GM12865 (cell line): ENCODE data around the gene SDHD.
"Not testable (repeated sequence)": the region's sequence is repeated elsewhere in the genome, so short reads cannot be mapped to it uniquely, and the experiment has no call there.

Experiments
- DNase-seq: peaks from one replicate; pipeline ENCODE4 v3.0.0; 2010; ENCODE audit warnings: low read depth
- H3K4me3 ChIP-seq: 2 replicates; pipeline ENCODE4 v1.5.1; 2011; ENCODE audit warnings: mild to moderate bottlenecking, low read depth, low read length, control low read depth
- CTCF ChIP-seq: IDR thresholded peaks from 2 replicates; pipeline ENCODE4 v1.5.1; 2011; ENCODE audit warnings: low read length, control low read depth, low read depth, inconsistent platforms; ENCODE audit not compliant: insufficient read depth; ENCODE audit errors: missing control alignments

The SDHD gene

GRCh38 chr11:112086422-112087191, at the start of gene SDHD, which contains the start of gene TIMM8B:
Gene SDHD, plus strand, starts transcription at chr11:112086873. Its CDS starts 35 bp downstream, at chr11:112086908.
Gene TIMM8B, minus strand, starts transcription at chr11:112086756. Its CDS starts 33 bp downstream, at chr11:112086723.
- TF ChIP-seq CTCF = peak; percentile 24
- DNase-seq = peak; percentile 98
- H3K4me3 ChIP-seq = peak within 1 kb of the TSS; percentile 86

- no peak for DNase-seq
- TF ChIP-seq CTCF = no peak
- H3K4me3 ChIP-seq = no peak overlapping the region
Measured at GRCh38 chr11:112037527-112037926, 49.1 kb upstream of the SDHD start.

- H3K4me3 ChIP-seq = no peak overlapping the region
- no peak for DNase-seq
- no peak for TF ChIP-seq CTCF
Measured at GRCh38 chr11:112042161-112042960, 44.3 kb upstream of the SDHD start.

GRCh38 chr11:112042961-112043304, 43.7 kb upstream of the SDHD start:
- DNase-seq = no peak
- no peak overlapping the region for H3K4me3 ChIP-seq
- TF ChIP-seq CTCF = no peak

DNA sequence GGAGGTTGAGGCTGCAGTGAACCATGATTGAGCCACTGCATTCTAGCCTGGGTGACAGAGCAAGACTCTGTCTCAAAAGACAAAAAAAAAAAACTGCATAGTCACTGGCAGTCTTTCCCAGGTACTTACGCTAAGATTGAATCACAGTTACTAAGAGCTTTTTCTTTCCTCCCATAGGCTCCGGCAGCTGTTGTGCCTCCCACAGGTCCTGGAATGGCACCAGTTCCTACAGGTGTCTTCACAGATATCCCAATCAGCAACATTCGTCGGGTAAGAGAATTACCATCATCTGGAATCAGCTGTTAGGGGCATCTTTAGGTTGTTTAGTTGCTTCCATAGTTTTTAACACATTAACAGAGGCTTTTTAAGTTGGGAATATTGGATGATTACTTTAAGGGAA, 41.7 kb upstream of the SDHD start:
- no peak for TF ChIP-seq CTCF
- no peak for DNase-seq
- no peak overlapping the region for H3K4me3 ChIP-seq

- DNase-seq, H3K4me3 ChIP-seq: not testable (repeated sequence)
Measured at GRCh38 chr11:112046647-112047046, 40.0 kb upstream of the SDHD start.

DNA sequence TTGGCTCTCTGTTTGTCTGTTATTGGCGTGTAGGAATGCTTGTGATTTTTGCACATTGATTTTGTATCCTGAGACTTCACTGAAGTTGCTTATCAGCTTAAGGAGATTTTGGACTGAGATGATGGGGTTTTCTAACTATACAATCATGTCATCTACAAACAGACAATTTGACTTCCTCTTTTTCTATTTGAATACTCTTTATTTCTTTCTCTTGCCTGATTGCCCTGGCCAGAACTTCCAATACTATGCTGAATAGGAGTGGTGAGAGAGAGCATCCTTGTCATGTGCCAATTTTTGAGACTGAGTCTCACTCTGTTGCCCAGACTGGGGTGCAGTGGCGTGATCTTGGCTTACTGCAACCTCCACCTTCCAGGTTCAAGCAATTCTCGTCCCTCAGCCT, 38.4 kb upstream of the SDHD start:
- H3K4me3 ChIP-seq, DNase-seq: not testable (repeated sequence)
